Measurements from ENCODE around the gene AGAP1. TPM values are rescaled to one million over a fixed set of nuclear protein-coding genes. Genes with fewer than 3 reads are reported as not detected.
A peak's percentile ranks its signal among the peaks of the same experiment; 100 is the strongest.

The AGAP1 gene
- total RNA-seq, 2 donors from 2014 or later, result 16.1 to 40.1 TPM

DNA sequence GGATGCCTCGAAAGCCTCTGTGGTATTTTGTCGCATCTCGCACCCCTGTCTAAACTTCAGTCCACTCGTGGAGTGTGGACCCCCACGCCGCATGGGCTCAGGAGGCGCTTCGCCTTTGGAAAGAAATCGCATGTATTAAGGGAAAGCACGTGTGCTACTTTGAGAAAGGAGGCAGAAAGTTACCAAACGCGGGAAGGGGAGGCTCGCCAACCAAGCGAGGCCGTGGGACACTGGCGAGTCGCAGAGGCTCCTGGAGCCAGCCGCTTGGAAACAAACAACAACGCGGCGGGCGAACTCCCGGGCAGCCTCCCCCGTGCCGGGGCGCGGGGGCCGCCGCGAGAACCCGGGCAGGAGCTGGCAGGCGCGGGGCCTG, 455 bp upstream of the AGAP1 start:
- TF ChIP-seq, protein P1, sequence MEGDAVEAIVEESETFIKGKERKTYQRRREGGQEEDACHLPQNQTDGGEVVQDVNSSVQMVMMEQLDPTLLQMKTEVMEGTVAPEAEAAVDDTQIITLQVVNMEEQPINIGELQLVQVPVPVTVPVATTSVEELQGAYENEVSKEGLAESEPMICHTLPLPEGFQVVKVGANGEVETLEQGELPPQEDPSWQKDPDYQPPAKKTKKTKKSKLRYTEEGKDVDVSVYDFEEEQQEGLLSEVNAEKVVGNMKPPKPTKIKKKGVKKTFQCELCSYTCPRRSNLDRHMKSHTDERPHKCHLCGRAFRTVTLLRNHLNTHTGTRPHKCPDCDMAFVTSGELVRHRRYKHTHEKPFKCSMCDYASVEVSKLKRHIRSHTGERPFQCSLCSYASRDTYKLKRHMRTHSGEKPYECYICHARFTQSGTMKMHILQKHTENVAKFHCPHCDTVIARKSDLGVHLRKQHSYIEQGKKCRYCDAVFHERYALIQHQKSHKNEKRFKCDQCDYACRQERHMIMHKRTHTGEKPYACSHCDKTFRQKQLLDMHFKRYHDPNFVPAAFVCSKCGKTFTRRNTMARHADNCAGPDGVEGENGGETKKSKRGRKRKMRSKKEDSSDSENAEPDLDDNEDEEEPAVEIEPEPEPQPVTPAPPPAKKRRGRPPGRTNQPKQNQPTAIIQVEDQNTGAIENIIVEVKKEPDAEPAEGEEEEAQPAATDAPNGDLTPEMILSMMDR (IDR thresholded peaks at IDR 0.05), result peak in 1 of 4 experiments; percentile 12
- no peak for TF ChIP-seq POLR2AphosphoS5 (IDR thresholded peaks at IDR 0.05)
- Histone ChIP-seq H3K27me3 (replicated peaks; ENCODE audit: insufficient read depth) (no peaks in the 10 kb centered on the region), H3K27ac (peak overlapping the region; percentile 69 to 88), H3K4me3 (peak overlapping the region; percentile 50 to 63), H3K4me1 (replicated peaks) (peaks cover 2% of the 10 kb centered on the region), H3K9me3 (no peaks in the 10 kb centered on the region), H3K36me3 (no peaks in the 10 kb centered on the region)
- no peak for DNase-seq (ENCODE audit: low spot score)
- 4% methylated on average over 33 of the region's 33 CpGs for WGBS
- intact Hi-C loops (cut with DNase I), result loop anchor here (5.0 to 10.0 kb wide), 2 partner anchors 171 to 1594 kb away; partner anchors contain the start of gene COPS8

DNA sequence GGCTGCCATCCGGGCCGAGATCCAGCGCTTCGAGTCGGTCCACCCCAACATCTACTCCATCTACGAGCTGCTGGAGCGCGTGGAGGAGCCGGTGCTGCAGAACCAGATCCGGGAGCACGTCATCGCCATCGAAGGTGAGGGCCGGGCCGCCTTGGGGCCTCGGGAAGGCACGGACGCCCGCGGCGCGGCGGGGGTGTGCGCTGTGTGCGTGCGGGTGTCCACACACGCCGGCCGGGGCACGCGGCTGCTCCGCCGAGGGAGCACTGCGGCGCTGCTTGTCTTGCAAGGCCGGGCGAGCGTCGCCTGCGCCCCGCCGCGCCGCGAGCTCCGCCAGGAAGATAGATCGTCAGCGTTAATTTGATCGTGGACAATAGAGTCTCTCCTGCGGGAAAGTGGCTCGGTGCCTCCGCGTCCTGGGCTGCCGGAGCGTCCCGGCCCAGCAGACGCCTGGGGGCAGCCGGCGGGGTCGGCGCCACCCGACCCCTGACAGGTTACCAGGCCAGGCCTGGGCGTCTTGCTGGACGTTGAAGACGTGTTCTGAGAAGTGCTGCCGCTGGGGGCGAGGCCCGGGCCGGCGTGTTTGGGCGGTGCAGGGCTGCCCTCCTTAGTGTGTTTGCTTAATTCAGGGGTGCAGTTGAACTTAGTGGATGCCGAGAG, 1.0 kb downstream of the AGAP1 start:
- no peaks in the 10 kb centered on the region for H3K27me3 ChIP-seq (replicated peaks; ENCODE audit: insufficient read depth)
- TF ChIP-seq POLR2A (IDR thresholded peaks at IDR 0.05), result no peak
- TF ChIP-seq, protein P1 (IDR thresholded peaks at IDR 0.05), result no peak
- TF ChIP-seq POLR2AphosphoS5 (IDR thresholded peaks at IDR 0.05), result no peak
- intact Hi-C loops (cut with DNase I), result loop anchor here (5.0 to 10.0 kb wide), 2 partner anchors 170 to 1592 kb away; partner anchors contain the start of gene COPS8
- H3K27ac ChIP-seq, result peak overlapping the region in 1 of 2 donors; percentile 23
- peaks cover 2% of the 10 kb centered on the region for H3K4me1 ChIP-seq (replicated peaks)
- H3K36me3 ChIP-seq, result no peaks in the 10 kb centered on the region
- 0% methylated on average over 24 of the region's 72 CpGs for WGBS
- no peaks in the 10 kb centered on the region for H3K9me3 ChIP-seq
- peak overlapping the region; percentile 50 to 51 for H3K4me3 ChIP-seq
- no peak for DNase-seq (ENCODE audit: low spot score)

DNA sequence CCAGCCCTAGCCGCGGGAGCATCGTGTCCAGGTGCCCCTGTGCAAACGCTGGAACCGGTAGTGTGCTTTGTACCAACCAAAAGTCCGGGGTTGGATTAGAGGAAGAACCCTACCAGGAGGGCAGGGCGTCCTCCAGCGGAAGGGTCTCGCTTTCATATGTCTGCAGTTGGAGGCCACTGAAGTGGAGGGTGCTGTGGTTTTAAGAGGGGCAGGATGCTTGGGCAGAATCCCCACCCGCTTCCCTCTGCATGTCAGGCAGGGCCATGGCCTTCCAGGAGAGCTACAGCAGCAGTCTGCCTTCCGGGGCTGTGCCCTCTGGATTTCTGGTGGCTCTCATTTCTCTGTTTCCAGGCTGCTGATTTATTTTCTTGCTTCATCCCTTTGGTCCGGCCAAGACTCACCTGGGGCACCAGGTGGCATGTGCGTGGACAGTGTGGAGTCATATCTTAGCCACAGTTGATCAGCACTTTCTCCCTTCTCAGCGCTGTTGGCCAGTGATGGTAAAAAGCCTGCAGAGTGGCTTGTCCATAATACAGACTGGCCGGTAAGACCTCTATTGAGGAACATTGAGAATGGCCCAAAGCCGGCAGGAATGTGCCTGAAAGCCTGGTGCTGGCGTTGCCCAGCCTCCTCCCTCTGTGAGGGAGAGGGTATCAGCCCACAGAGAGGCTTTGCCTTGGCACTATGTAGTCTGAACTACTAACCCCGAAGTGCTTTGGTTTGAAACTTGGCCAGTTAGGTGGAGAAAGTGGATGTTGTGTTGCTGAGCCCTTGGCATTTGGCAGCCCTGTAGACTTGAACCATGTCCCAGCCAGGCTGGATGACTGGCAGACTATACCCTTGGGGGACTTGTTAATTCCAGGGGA, 1.8 kb downstream of the AGAP1 start:
- TF ChIP-seq POLR2AphosphoS5 (IDR thresholded peaks at IDR 0.05), result no peak
- TF ChIP-seq POLR2A (IDR thresholded peaks at IDR 0.05), result no peak
- TF ChIP-seq, protein P1 (IDR thresholded peaks at IDR 0.05), result no peak
- Histone ChIP-seq H3K9me3 (no peaks in the 10 kb centered on the region), H3K4me1 (replicated peaks) (peaks cover 2% of the 10 kb centered on the region), H3K27me3 (replicated peaks; ENCODE audit: insufficient read depth) (no peaks in the 10 kb centered on the region), H3K27ac (peak overlapping the region in 1 of 2 donors; percentile 23), H3K4me3 (peak overlapping the region; percentile 50 to 51), H3K36me3 (no peaks in the 10 kb centered on the region)
- no peak for DNase-seq (ENCODE audit: low spot score)
- intact Hi-C loops (cut with DNase I), result loop anchor here (10.0 kb wide), 1 partner anchor 169 kb away; no protein-coding TSS in a partner anchor
- WGBS, result 29% methylated on average over 17 of the region's 18 CpGs

DNA sequence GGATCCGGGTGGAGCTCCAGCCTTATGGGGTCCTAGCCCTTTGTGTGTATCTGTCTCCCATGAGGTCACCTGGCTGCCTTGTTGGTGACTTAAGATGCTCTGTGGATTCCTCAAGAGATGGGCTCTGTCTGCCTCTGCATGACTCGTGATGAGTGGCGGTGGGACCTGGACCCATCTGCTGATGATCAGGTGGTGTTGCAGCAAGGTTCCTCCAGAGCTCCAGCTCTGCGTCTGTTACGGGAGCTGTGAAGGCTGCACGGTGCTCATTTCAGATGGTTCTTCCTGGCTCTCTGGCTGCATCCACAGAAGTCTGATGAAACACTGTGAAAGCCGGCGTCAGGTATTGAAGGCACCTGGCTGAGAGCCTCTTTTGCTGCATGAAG, 2.4 kb downstream of the AGAP1 start:
- intact Hi-C loops (cut with DNase I), result loop anchor here (10.0 kb wide), 1 partner anchor 169 kb away; no protein-coding TSS in a partner anchor
- Histone ChIP-seq H3K9me3 (no peaks in the 10 kb centered on the region), H3K36me3 (no peaks in the 10 kb centered on the region), H3K4me3 (peak overlapping the region in 1 of 2 donors; percentile 51), H3K4me1 (replicated peaks) (peaks cover 2% of the 10 kb centered on the region), H3K27ac (no peak overlapping the region), H3K27me3 (replicated peaks; ENCODE audit: insufficient read depth) (no peaks in the 10 kb centered on the region)
- TF ChIP-seq, protein P1 (IDR thresholded peaks at IDR 0.05), result no peak
- TF ChIP-seq POLR2A (IDR thresholded peaks at IDR 0.05), result no peak
- no peak for TF ChIP-seq POLR2AphosphoS5 (IDR thresholded peaks at IDR 0.05)
- 68% methylated on average over 8 of the region's 8 CpGs for WGBS
- no peak for DNase-seq (ENCODE audit: low spot score)
